A673 (cell line): ENCODE results near the gene TBC1D16.

ENCODE experiments used
- CTCF ChIP-seq: fragments of 300-800, 200-600 bp; sonication (generic); conservative IDR thresholded peaks from 2 replicates; pipeline ENCODE4 v1.5.1; 2017; ENCODE audit warnings: low read depth, mild to moderate bottlenecking, antibody characterized with exemption, low read length, moderate library complexity, mixed read lengths
- EZH2 ChIP-seq: fragments of 200-600 bp; sonication (generic); IDR thresholded peaks from 2 replicates; pipeline ENCODE4 v1.6.1; 2017; ENCODE audit warnings: borderline replicate concordance, low read depth, mild to moderate bottlenecking, mixed read lengths, antibody characterized with exemption, low read length; ENCODE audit not compliant: poor library complexity, severe bottlenecking

- TF ChIP-seq CTCF (no peak), EZH2 (no peak)
Measured at GRCh38 chr17:79888811-79889634, 146.6 kb downstream of the TBC1D16 start.
